CD4-positive, alpha-beta T cell (primary cell): ENCODE data around the gene NUP210. TPM values are rescaled to one million over a fixed set of nuclear protein-coding genes. Genes with fewer than 3 reads are reported as not detected.

ENCODE experiments used
- ATAC-seq: fragments of 200-7000 bp; cut with Tn5 transposase; one replicate; pipeline ENCODE4 v1.10.0; 2022; ENCODE audit warnings: mild to moderate bottlenecking; ENCODE audit not compliant: poor library complexity
- CTCF ChIA-PET: fragments of 350-600 bp; sonication (Branson Sonifier 250); formaldehyde crosslinking; loops from one replicate; lab custom pipeline; 2021; ENCODE audit warnings: antibody characterized with exemption, inconsistent platforms; lab: Charles Lee
- POLR2A ChIA-PET: fragments of 350-600 bp; sonication (Branson Sonifier 250); formaldehyde crosslinking; loops from one replicate; lab custom pipeline; 2021; ENCODE audit warnings: antibody characterized with exemption, inconsistent platforms; lab: Charles Lee
- DNase-seq, 14 experiments: peaks; one replicate each; pipeline ENCODE4 v3.0.0-alpha.2; 2013 to 2020; ENCODE audit warnings: mixed read lengths in 2 of 14
- H3K27ac ChIP-seq, 2 donors: one replicate each; pipeline versions ENCODE4 v1.5.1 to v1.7.0; 2013; ENCODE audit warnings: low read length in 2 of 2, low read depth in 1 of 2, mild to moderate bottlenecking in 1 of 2
- H3K27me3 ChIP-seq, 2 experiments: 1 replicate in 1 of 2; 2 replicates in 1 of 2; pipeline versions ENCODE4 v1.6.1 to v1.7.0; 2013; ENCODE audit warnings: low read length in 2 of 2, control low read depth in 1 of 2, mild to moderate bottlenecking in 1 of 2, moderate library complexity in 1 of 2; ENCODE audit not compliant: insufficient read depth in 2 of 2, control insufficient read depth in 1 of 2
- H3K36me3 ChIP-seq: one replicate; pipeline ENCODE4 v1.6.1; 2013; ENCODE audit warnings: low read length, control low read depth; ENCODE audit not compliant: insufficient read depth
- H3K4me1 ChIP-seq: one replicate; pipeline ENCODE4 v1.6.1; 2013; ENCODE audit warnings: low read length, control low read depth; ENCODE audit not compliant: insufficient read depth
- H3K4me3 ChIP-seq: one replicate; pipeline ENCODE4 v1.5.1; 2013; ENCODE audit warnings: mild to moderate bottlenecking, low read length, moderate library complexity
- H3K9me3 ChIP-seq, 2 experiments: 1 replicate in 1 of 2; 2 replicates in 1 of 2; pipeline versions ENCODE4 v1.6.1 to v1.7.0; 2013; ENCODE audit warnings: low read length in 2 of 2, mild to moderate bottlenecking in 2 of 2, control low read depth in 1 of 2, moderate library complexity in 1 of 2; ENCODE audit not compliant: control insufficient read depth in 1 of 2, insufficient read depth in 1 of 2
- H3K27ac Mint-ChIP-seq: one replicate; pipeline ENCODE4 v1.8.0; 2020; ENCODE audit warnings: mixed read lengths
- H3K27me3 Mint-ChIP-seq: one replicate; pipeline ENCODE4 v1.8.0; 2021; ENCODE audit warnings: mixed read lengths
- H3K36me3 Mint-ChIP-seq: one replicate; pipeline ENCODE4 v1.8.0; 2021; ENCODE audit warnings: low read depth, mixed read lengths
- H3K4me1 Mint-ChIP-seq: one replicate; pipeline ENCODE4 v1.8.0; 2021; ENCODE audit warnings: low read depth, mixed read lengths
- H3K4me3 Mint-ChIP-seq: one replicate; pipeline ENCODE4 v1.8.0; 2020; ENCODE audit warnings: mild to moderate bottlenecking, mixed read lengths
- H3K9me3 Mint-ChIP-seq: one replicate; pipeline ENCODE4 v1.8.0; 2020; ENCODE audit warnings: mixed read lengths
- intact Hi-C, 2 experiments: fragments of 100-400 bp; cut with DNase I in 1 of 2; cut with micrococcal nuclease in 1 of 2; formaldehyde crosslinking; loops; one replicate each; pipeline versions ENCODE4 v1.15.1 to v1.9.0; 2023 to 2025; cut with DNase I, micrococcal nuclease
- total RNA-seq, 174 experiments: library from RNA in 2 of 174; stranded (reverse) in 2 of 174; gene quantifications; one replicate each; pipeline ENCODE4 v1.2.3 and lab custom pipeline; 2021 to 2026
- TF ChIP-seq, protein P1 (sequence below): fragments of 200-600 bp; IDR thresholded peaks from one replicate; pipeline ENCODE4 v1.8.0; 2022; ENCODE audit warnings: antibody characterized with exemption, mild to moderate bottlenecking

Gene NUP210
- total RNA-seq, 2 experiments from 2014 or later: 82.0 to 83.5 TPM

DNA sequence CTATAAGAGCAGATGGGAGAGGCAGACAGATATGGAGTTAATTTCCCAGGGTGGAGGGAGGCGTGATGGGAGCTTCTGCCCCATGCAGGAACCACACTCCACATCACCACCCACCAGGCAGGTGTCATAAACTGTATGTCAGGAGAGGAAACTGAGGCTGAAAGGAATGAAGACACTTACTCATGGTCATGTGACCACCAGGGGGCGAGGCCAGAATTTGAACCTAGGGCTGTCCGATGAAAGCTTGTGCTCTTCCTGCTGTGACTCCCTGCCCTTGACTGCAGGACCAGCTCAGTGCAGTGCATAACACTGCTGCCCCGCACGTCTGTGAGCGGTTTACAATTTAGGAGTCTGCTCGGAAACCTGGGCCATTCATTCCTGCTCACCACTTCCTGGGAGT lies 28.8 kb downstream of the NUP210 start:
- ATAC-seq: peak; percentile 34
- H3K4me3 Mint-ChIP-seq: no peak overlapping the region
- H3K9me3 Mint-ChIP-seq: no peaks in the 10 kb centered on the region
- H3K27me3 Mint-ChIP-seq: no peaks in the 10 kb centered on the region
- POLR2A ChIA-PET: interaction anchor here (1.0 to 1.7 kb wide), 2 partner anchors 13 to 61 kb away, joined by 3 to 17 read pairs; no protein-coding TSS in a partner anchor
- intact Hi-C loops: loop anchor here (1.0 kb wide), 2 partner anchors 61 to 62 kb away; no protein-coding TSS in a partner anchor
- Histone ChIP-seq H3K27me3 (no peaks in the 10 kb centered on the region), H3K9me3 (no peaks in the 10 kb centered on the region), H3K4me1 (peaks cover 25% of the 10 kb centered on the region), H3K27ac (no peak overlapping the region), H3K36me3 (peaks cover 100% of the 10 kb centered on the region), H3K4me3 (no peak overlapping the region)
- peak in 11 of 14 experiments; percentile 18 to 69 (median 26) for DNase-seq
- H3K4me1 Mint-ChIP-seq: peaks cover 26% of the 10 kb centered on the region
- peak overlapping the region; percentile 20 for H3K27ac Mint-ChIP-seq
- CTCF ChIA-PET: interaction anchor here (1.2 to 6.4 kb wide), 4 partner anchors 26 to 61 kb away, joined by 5 to 56 read pairs (median 7); partner anchors contain the start of gene NUP210
- TF ChIP-seq, protein P1, sequence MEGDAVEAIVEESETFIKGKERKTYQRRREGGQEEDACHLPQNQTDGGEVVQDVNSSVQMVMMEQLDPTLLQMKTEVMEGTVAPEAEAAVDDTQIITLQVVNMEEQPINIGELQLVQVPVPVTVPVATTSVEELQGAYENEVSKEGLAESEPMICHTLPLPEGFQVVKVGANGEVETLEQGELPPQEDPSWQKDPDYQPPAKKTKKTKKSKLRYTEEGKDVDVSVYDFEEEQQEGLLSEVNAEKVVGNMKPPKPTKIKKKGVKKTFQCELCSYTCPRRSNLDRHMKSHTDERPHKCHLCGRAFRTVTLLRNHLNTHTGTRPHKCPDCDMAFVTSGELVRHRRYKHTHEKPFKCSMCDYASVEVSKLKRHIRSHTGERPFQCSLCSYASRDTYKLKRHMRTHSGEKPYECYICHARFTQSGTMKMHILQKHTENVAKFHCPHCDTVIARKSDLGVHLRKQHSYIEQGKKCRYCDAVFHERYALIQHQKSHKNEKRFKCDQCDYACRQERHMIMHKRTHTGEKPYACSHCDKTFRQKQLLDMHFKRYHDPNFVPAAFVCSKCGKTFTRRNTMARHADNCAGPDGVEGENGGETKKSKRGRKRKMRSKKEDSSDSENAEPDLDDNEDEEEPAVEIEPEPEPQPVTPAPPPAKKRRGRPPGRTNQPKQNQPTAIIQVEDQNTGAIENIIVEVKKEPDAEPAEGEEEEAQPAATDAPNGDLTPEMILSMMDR: peak; percentile 51
- H3K36me3 Mint-ChIP-seq: peaks cover 99% of the 10 kb centered on the region

DNA sequence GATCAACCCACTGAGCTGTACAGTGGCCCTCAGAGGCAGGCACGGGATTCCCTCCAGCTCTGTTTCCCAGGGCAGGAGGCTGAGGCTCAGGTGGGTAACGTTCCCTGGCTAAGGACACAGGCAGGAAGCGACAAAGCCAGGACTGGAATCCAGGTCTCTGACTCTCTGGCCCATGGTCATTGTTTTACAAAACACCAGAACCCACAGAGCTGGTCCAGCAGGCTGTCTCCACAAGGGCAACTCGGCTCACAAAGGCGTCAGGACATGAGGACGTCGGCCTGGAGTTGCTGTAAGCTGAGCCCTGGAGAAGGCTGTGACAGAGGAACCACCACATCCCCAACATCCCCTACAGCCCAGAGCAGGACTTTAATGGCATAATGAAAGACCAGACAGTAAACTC lies 30.7 kb downstream of the NUP210 start:
- no peak overlapping the region for H3K27ac Mint-ChIP-seq
- H3K27me3 Mint-ChIP-seq: no peaks in the 10 kb centered on the region
- ATAC-seq: no peak
- Histone ChIP-seq H3K36me3 (peaks cover 100% of the 10 kb centered on the region), H3K9me3 (no peaks in the 10 kb centered on the region), H3K4me1 (peaks cover 27% of the 10 kb centered on the region), H3K4me3 (no peak overlapping the region), H3K27me3 (no peaks in the 10 kb centered on the region), H3K27ac (no peak overlapping the region)
- ChIA-PET POLR2A (interaction anchor here (1.0 kb wide), 1 partner anchor 16 kb away, joined by 3 read pairs; no protein-coding TSS in a partner anchor), CTCF (interaction anchor here (6.4 kb wide), 1 partner anchor 63 kb away, joined by 56 read pairs; no protein-coding TSS in a partner anchor)
- no peak for DNase-seq
- intact Hi-C loops: loop anchor here in 1 of 2 experiments (5.0 kb wide), 1 partner anchor 37 kb away; no protein-coding TSS in a partner anchor
- H3K36me3 Mint-ChIP-seq: peaks cover 99% of the 10 kb centered on the region
- no peaks in the 10 kb centered on the region for H3K9me3 Mint-ChIP-seq
- TF ChIP-seq, protein P1: no peak
- H3K4me3 Mint-ChIP-seq: no peak overlapping the region
- H3K4me1 Mint-ChIP-seq: peaks cover 37% of the 10 kb centered on the region

DNA sequence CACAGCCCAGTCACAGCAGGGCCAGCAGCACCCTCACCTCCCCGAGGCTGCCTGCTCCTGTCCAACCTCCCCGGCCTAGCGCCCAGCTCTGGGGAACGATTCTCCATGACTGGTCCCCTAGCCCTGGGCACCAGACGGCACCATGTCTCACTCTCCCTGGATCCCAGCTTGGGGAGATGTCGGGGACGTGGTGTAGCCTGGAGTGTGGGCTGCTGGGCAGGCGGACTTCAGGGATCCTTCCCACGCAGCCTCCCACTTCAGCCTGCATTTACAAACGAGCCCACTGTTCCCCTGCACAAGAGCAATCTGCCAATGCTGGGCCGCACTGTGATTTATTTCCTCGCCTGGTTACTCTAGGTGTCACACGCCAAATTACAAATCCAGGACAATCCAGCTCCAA lies 31.3 kb downstream of the NUP210 start:
- no peak overlapping the region for H3K27ac Mint-ChIP-seq
- H3K27me3 Mint-ChIP-seq: no peaks in the 10 kb centered on the region
- ChIA-PET CTCF (interaction anchor here (6.4 kb wide), 1 partner anchor 64 kb away, joined by 56 read pairs; no protein-coding TSS in a partner anchor), POLR2A (no interaction called here)
- no peak overlapping the region for H3K4me3 Mint-ChIP-seq
- no peak for DNase-seq
- H3K4me3 ChIP-seq: no peak overlapping the region
- intact Hi-C loops: loop anchor here in 1 of 2 experiments (5.0 kb wide), 1 partner anchor 37 kb away; no protein-coding TSS in a partner anchor
- TF ChIP-seq, protein P1: no peak
- H3K27me3 ChIP-seq: no peaks in the 10 kb centered on the region
- no peaks in the 10 kb centered on the region for H3K9me3 ChIP-seq
- peaks cover 100% of the 10 kb centered on the region for H3K36me3 Mint-ChIP-seq
- H3K4me1 ChIP-seq: peaks cover 27% of the 10 kb centered on the region
- ATAC-seq: no peak
- no peaks in the 10 kb centered on the region for H3K9me3 Mint-ChIP-seq
- no peak overlapping the region for H3K27ac ChIP-seq
- H3K36me3 ChIP-seq: peaks cover 99% of the 10 kb centered on the region
- peaks cover 37% of the 10 kb centered on the region for H3K4me1 Mint-ChIP-seq
